Activated T-helper 17 cell treated with anti-CD3 and anti-CD28 coated beads, Interleukin-2, amount 50 U/mL, for 72 hours (primary cell): Measurements from ENCODE around the gene SRCIN1. TPM values are rescaled to one million over a fixed set of nuclear protein-coding genes. Genes with fewer than 3 reads are reported as not detected.

Experiments
- ATAC-seq: fragments of 150-1000 bp; cut with Tn5 transposase; replicated peaks from 2 replicates; pipeline ENCODE4 v1.10.0; 2021; ENCODE audit warnings: mild to moderate bottlenecking, moderate library complexity
- H3K27ac Mint-ChIP-seq: one replicate; pipeline ENCODE4 v1.8.0; 2022; ENCODE audit warnings: mixed read lengths
- H3K27me3 Mint-ChIP-seq: one replicate; pipeline ENCODE4 v1.8.0; 2022; ENCODE audit warnings: mixed read lengths
- H3K36me3 Mint-ChIP-seq: one replicate; pipeline ENCODE4 v1.8.0; 2022; ENCODE audit warnings: low read depth, mild to moderate bottlenecking, mixed read lengths
- H3K4me1 Mint-ChIP-seq: one replicate; pipeline ENCODE4 v1.8.0; 2022; ENCODE audit warnings: mixed read lengths
- H3K4me3 Mint-ChIP-seq: one replicate; pipeline ENCODE4 v1.8.0; 2022; ENCODE audit warnings: mild to moderate bottlenecking, mixed read lengths
- H3K9me3 Mint-ChIP-seq: one replicate; pipeline ENCODE4 v1.8.0; 2022; ENCODE audit warnings: mixed read lengths
- total RNA-seq, 2 donors: library from RNA; stranded (reverse); gene quantifications; one replicate each; pipeline ENCODE4 v1.2.3, GENCODE V29; 2022

SRCIN1 gene
- total RNA-seq, 2 donors from 2014 or later = 0.71 TPM; not detected in 1

- Mint-ChIP-seq H3K4me3 (no peak overlapping the region), H3K27ac (no peak overlapping the region), H3K4me1 (peaks cover 9% of the 10 kb centered on the region), H3K27me3 (peaks cover 73% of the 10 kb centered on the region), H3K36me3 (no peaks in the 10 kb centered on the region), H3K9me3 (no peaks in the 10 kb centered on the region)
- no peak for ATAC-seq
Measured at GRCh38 chr17:38596651-38597050, 9.1 kb downstream of the SRCIN1 start.

- ATAC-seq = no peak
- Mint-ChIP-seq H3K36me3 (no peaks in the 10 kb centered on the region), H3K27ac (no peak overlapping the region), H3K9me3 (no peaks in the 10 kb centered on the region), H3K27me3 (peaks cover 73% of the 10 kb centered on the region), H3K4me1 (peaks cover 16% of the 10 kb centered on the region), H3K4me3 (no peak overlapping the region)
Measured at GRCh38 chr17:38595892-38596291, 9.9 kb downstream of the SRCIN1 start.

GRCh38 chr17:38594152-38594551 lies 11.6 kb downstream of the SRCIN1 start:
- Mint-ChIP-seq H3K27ac (no peak overlapping the region), H3K4me1 (peaks cover 16% of the 10 kb centered on the region), H3K27me3 (peaks cover 74% of the 10 kb centered on the region), H3K9me3 (no peaks in the 10 kb centered on the region), H3K36me3 (no peaks in the 10 kb centered on the region), H3K4me3 (no peak overlapping the region)
- no peak for ATAC-seq

GRCh38 chr17:38592487-38592886 lies 13.3 kb downstream of the SRCIN1 start:
- no peaks in the 10 kb centered on the region for H3K36me3 Mint-ChIP-seq
- H3K27me3 Mint-ChIP-seq = peaks cover 81% of the 10 kb centered on the region
- no peak for ATAC-seq
- H3K4me1 Mint-ChIP-seq = peaks cover 16% of the 10 kb centered on the region
- peak overlapping the region; percentile 60 for H3K4me3 Mint-ChIP-seq
- no peak overlapping the region for H3K27ac Mint-ChIP-seq
- no peaks in the 10 kb centered on the region for H3K9me3 Mint-ChIP-seq

- H3K4me3 Mint-ChIP-seq = peak overlapping the region; percentile 60
- H3K4me1 Mint-ChIP-seq = peaks cover 16% of the 10 kb centered on the region
- peaks cover 74% of the 10 kb centered on the region for H3K27me3 Mint-ChIP-seq
- H3K27ac Mint-ChIP-seq = peak overlapping the region; percentile 52
- no peaks in the 10 kb centered on the region for H3K9me3 Mint-ChIP-seq
- no peaks in the 10 kb centered on the region for H3K36me3 Mint-ChIP-seq
- peak; percentile 73 for ATAC-seq
Measured at GRCh38 chr17:38591759-38592241, 14.0 kb downstream of the SRCIN1 start.

- H3K9me3 Mint-ChIP-seq = no peaks in the 10 kb centered on the region
- no peak for ATAC-seq
- H3K4me1 Mint-ChIP-seq = peaks cover 16% of the 10 kb centered on the region
- peak overlapping the region; percentile 52 for H3K27ac Mint-ChIP-seq
- no peaks in the 10 kb centered on the region for H3K36me3 Mint-ChIP-seq
- peaks cover 73% of the 10 kb centered on the region for H3K27me3 Mint-ChIP-seq
- peak overlapping the region; percentile 60 for H3K4me3 Mint-ChIP-seq
Measured at GRCh38 chr17:38590988-38591758, 14.6 kb downstream of the SRCIN1 start.

GRCh38 chr17:38589462-38590114 lies 16.2 kb downstream of the SRCIN1 start:
- Mint-ChIP-seq H3K27ac (no peak overlapping the region), H3K9me3 (no peaks in the 10 kb centered on the region), H3K36me3 (no peaks in the 10 kb centered on the region), H3K27me3 (peaks cover 74% of the 10 kb centered on the region), H3K4me1 (peaks cover 16% of the 10 kb centered on the region), H3K4me3 (no peak overlapping the region)
- ATAC-seq = no peak

GRCh38 chr17:38588788-38589174 lies 17.0 kb downstream of the SRCIN1 start:
- no peak for ATAC-seq
- no peaks in the 10 kb centered on the region for H3K9me3 Mint-ChIP-seq
- H3K27ac Mint-ChIP-seq = no peak overlapping the region
- H3K4me3 Mint-ChIP-seq = no peak overlapping the region
- peaks cover 73% of the 10 kb centered on the region for H3K27me3 Mint-ChIP-seq
- peaks cover 16% of the 10 kb centered on the region for H3K4me1 Mint-ChIP-seq
- no peaks in the 10 kb centered on the region for H3K36me3 Mint-ChIP-seq

GRCh38 chr17:38587947-38588787 lies 17.6 kb downstream of the SRCIN1 start:
- Mint-ChIP-seq H3K36me3 (no peaks in the 10 kb centered on the region), H3K27ac (no peak overlapping the region), H3K4me3 (no peak overlapping the region), H3K27me3 (peaks cover 67% of the 10 kb centered on the region), H3K9me3 (no peaks in the 10 kb centered on the region), H3K4me1 (peaks cover 16% of the 10 kb centered on the region)
- no peak for ATAC-seq

GRCh38 chr17:38587203-38587602 lies 18.5 kb downstream of the SRCIN1 start:
- H3K9me3 Mint-ChIP-seq = no peaks in the 10 kb centered on the region
- H3K36me3 Mint-ChIP-seq = no peaks in the 10 kb centered on the region
- peaks cover 13% of the 10 kb centered on the region for H3K4me1 Mint-ChIP-seq
- no peak for ATAC-seq
- H3K4me3 Mint-ChIP-seq = no peak overlapping the region
- H3K27me3 Mint-ChIP-seq = peaks cover 60% of the 10 kb centered on the region
- no peak overlapping the region for H3K27ac Mint-ChIP-seq

GRCh38 chr17:38586788-38587187 lies 19.0 kb downstream of the SRCIN1 start:
- H3K4me3 Mint-ChIP-seq = no peak overlapping the region
- no peak overlapping the region for H3K27ac Mint-ChIP-seq
- no peak for ATAC-seq
- H3K27me3 Mint-ChIP-seq = peaks cover 58% of the 10 kb centered on the region
- no peaks in the 10 kb centered on the region for H3K36me3 Mint-ChIP-seq
- no peaks in the 10 kb centered on the region for H3K9me3 Mint-ChIP-seq
- peaks cover 9% of the 10 kb centered on the region for H3K4me1 Mint-ChIP-seq

- no peaks in the 10 kb centered on the region for H3K36me3 Mint-ChIP-seq
- H3K9me3 Mint-ChIP-seq = no peaks in the 10 kb centered on the region
- no peak overlapping the region for H3K27ac Mint-ChIP-seq
- no peak for ATAC-seq
- H3K4me3 Mint-ChIP-seq = no peak overlapping the region
- H3K4me1 Mint-ChIP-seq = peaks cover 1% of the 10 kb centered on the region
- peaks cover 50% of the 10 kb centered on the region for H3K27me3 Mint-ChIP-seq
Measured at GRCh38 chr17:38585918-38586529, 19.7 kb downstream of the SRCIN1 start.

- H3K36me3 Mint-ChIP-seq = no peaks in the 10 kb centered on the region
- H3K4me3 Mint-ChIP-seq = no peak overlapping the region
- H3K4me1 Mint-ChIP-seq = no peaks in the 10 kb centered on the region
- peaks cover 48% of the 10 kb centered on the region for H3K27me3 Mint-ChIP-seq
- ATAC-seq = no peak
- H3K9me3 Mint-ChIP-seq = no peaks in the 10 kb centered on the region
- H3K27ac Mint-ChIP-seq = no peak overlapping the region
Measured at GRCh38 chr17:38585056-38585917, 20.5 kb downstream of the SRCIN1 start.
